CD4-positive, alpha-beta T cell treated with Interleukin-1 beta for 1 hour (primary cell): ENCODE measurements around the gene MYO7A.

ENCODE experiments used
- DNase-seq, 2 donors: peaks; one replicate each; pipeline ENCODE4 v3.0.0-alpha.2; 2020 to 2022

The MYO7A gene

GRCh38 chr11:77127920-77128691 lies at the start of gene MYO7A:
TSS of gene MYO7A (plus strand) at chr11:77128246. CDS start at chr11:77130635, 2,389 bp downstream.
- DNase-seq: no peak

GRCh38 chr11:77079666-77080065 lies 48.4 kb upstream of the MYO7A start:
- no peak for DNase-seq

- no peak for DNase-seq
These were observed 47.3 kb upstream of the MYO7A start for GRCh38 chr11:77080643-77081210.

- DNase-seq: no peak
These were observed 46.6 kb upstream of the MYO7A start for GRCh38 chr11:77081381-77081851.

GRCh38 chr11:77081976-77082836 lies 45.8 kb upstream of the MYO7A start:
- DNase-seq: no peak

- DNase-seq: peak; percentile 40 to 41
These were observed 45.0 kb upstream of the MYO7A start for GRCh38 chr11:77082838-77083565.

- no peak for DNase-seq
These were observed 44.3 kb upstream of the MYO7A start for GRCh38 chr11:77083566-77084245.

- DNase-seq: no peak
These were observed 43.4 kb upstream of the MYO7A start for GRCh38 chr11:77084581-77085191.

- DNase-seq: no peak
These were observed 42.4 kb upstream of the MYO7A start for GRCh38 chr11:77085652-77086051.

- DNase-seq: no peak
These were observed 41.2 kb upstream of the MYO7A start for GRCh38 chr11:77086521-77087472.

- DNase-seq: no peak
These were observed 40.3 kb upstream of the MYO7A start for GRCh38 chr11:77087723-77088225.

- no peak for DNase-seq
These were observed 39.6 kb upstream of the MYO7A start for GRCh38 chr11:77088236-77089003.

- no peak for DNase-seq
These were observed 39.0 kb upstream of the MYO7A start for GRCh38 chr11:77089004-77089545.

GRCh38 chr11:77090046-77090372 lies 38.0 kb upstream of the MYO7A start:
- no peak for DNase-seq

GRCh38 chr11:77090373-77091111 lies 37.5 kb upstream of the MYO7A start:
- no peak for DNase-seq

GRCh38 chr11:77091146-77091940 lies 36.7 kb upstream of the MYO7A start:
- DNase-seq: peak; percentile 75 to 81

GRCh38 chr11:77092382-77092781 lies 35.7 kb upstream of the MYO7A start:
- no peak for DNase-seq
